Liver (tissue), 9 donors: ENCODE measurements around the gene EIF4G1. TPM values are rescaled to one million over a fixed set of nuclear protein-coding genes. Genes with fewer than 3 reads are reported as not detected.

Experiments used
- DNase-seq: peaks from one replicate; pipeline ENCODE4 v3.0.0-alpha.2; 2017; ENCODE audit warnings: low spot score
- H3K27ac ChIP-seq, 2 donors: one replicate each; pipeline ENCODE4 v1.7.0; 2013; ENCODE audit warnings: inconsistent platforms in 2 of 2, low read length in 2 of 2, control low read depth in 1 of 2, low read depth in 1 of 2, mild to moderate bottlenecking in 1 of 2
- H3K27me3 ChIP-seq, 4 donors: one replicate each; pipeline versions ENCODE4 v1.6.1 to v1.7.0; 2013; ENCODE audit warnings: low read length in 3 of 4, inconsistent platforms in 1 of 4, mild to moderate bottlenecking in 1 of 4, moderate library complexity in 1 of 4; ENCODE audit not compliant: control insufficient read depth in 4 of 4, insufficient read depth in 4 of 4
- H3K36me3 ChIP-seq, 4 donors: one replicate each; pipeline versions ENCODE4 v1.6.1 to v1.7.0; 2013; ENCODE audit warnings: low read length in 3 of 4, mild to moderate bottlenecking in 3 of 4, low read depth in 1 of 4, moderate library complexity in 1 of 4; ENCODE audit not compliant: control insufficient read depth in 4 of 4, insufficient read depth in 3 of 4
- H3K4me1 ChIP-seq, 4 donors: one replicate each; pipeline versions ENCODE4 v1.6.1 to v1.7.0; 2013; ENCODE audit warnings: low read length in 3 of 4, mild to moderate bottlenecking in 3 of 4, moderate library complexity in 1 of 4; ENCODE audit not compliant: control insufficient read depth in 4 of 4, insufficient read depth in 4 of 4
- H3K4me3 ChIP-seq, 3 donors: one replicate each; pipeline versions ENCODE4 v1.6.1 to v1.7.0; 2013; ENCODE audit warnings: low read length in 3 of 3, control low read depth in 1 of 3, low read depth in 1 of 3, mild to moderate bottlenecking in 1 of 3
- H3K9ac ChIP-seq, 2 donors: one replicate each; pipeline ENCODE4 v1.7.0; 2013; ENCODE audit warnings: low read length in 2 of 2, mild to moderate bottlenecking in 2 of 2, moderate library complexity in 2 of 2, control low read depth in 1 of 2, low read depth in 1 of 2
- H3K9me3 ChIP-seq, 4 donors: one replicate each; pipeline versions ENCODE4 v1.6.1 to v1.7.0; 2013; ENCODE audit warnings: low read length in 3 of 4; ENCODE audit not compliant: control insufficient read depth in 4 of 4
- EGR1 ChIP-seq, 2 donors: IDR thresholded peaks; 2 replicates each; pipeline ENCODE4 v1.6.1; 2016 to 2018; ENCODE audit warnings: antibody characterized with exemption in 2 of 2, low read depth in 2 of 2
- FOXA1 ChIP-seq: IDR thresholded peaks from 2 replicates; pipeline ENCODE4 v1.6.1; 2016; ENCODE audit warnings: antibody characterized with exemption
- FOXA2 ChIP-seq: IDR thresholded peaks from 2 replicates; pipeline ENCODE4 v1.6.1; 2016; ENCODE audit warnings: antibody characterized with exemption
- GABPA ChIP-seq, 2 donors: IDR thresholded peaks in 1 of 2; conservative IDR thresholded peaks in 1 of 2; 2 replicates each; pipeline ENCODE4 v1.6.1; 2016; ENCODE audit warnings: antibody characterized with exemption in 2 of 2, mild to moderate bottlenecking in 1 of 2, moderate library complexity in 1 of 2
- HNF4A ChIP-seq, 2 donors: conservative IDR thresholded peaks; 2 replicates each; pipeline ENCODE4 v1.6.1; 2016; ENCODE audit warnings: antibody characterized with exemption in 2 of 2, mild to moderate bottlenecking in 2 of 2
- HNF4G ChIP-seq: IDR thresholded peaks from 2 replicates; pipeline ENCODE4 v1.6.1; 2016; ENCODE audit warnings: antibody characterized with exemption
- JUND ChIP-seq, 2 donors: IDR thresholded peaks; 2 replicates each; pipeline ENCODE4 v1.6.1; 2016; ENCODE audit warnings: antibody characterized with exemption in 2 of 2
- NR2F2 ChIP-seq: IDR thresholded peaks from 2 replicates; pipeline ENCODE4 v1.6.1; 2016; ENCODE audit warnings: antibody characterized with exemption
- RAD21 ChIP-seq, 2 donors: IDR thresholded peaks; 2 replicates each; pipeline ENCODE4 v1.6.1; 2016; ENCODE audit warnings: antibody characterized with exemption in 2 of 2, mild to moderate bottlenecking in 2 of 2
- RXRA ChIP-seq, 2 donors: IDR thresholded peaks; 2 replicates each; pipeline ENCODE4 v1.6.1; 2017 to 2018; ENCODE audit warnings: antibody characterized with exemption in 2 of 2, mild to moderate bottlenecking in 1 of 2
- SP1 ChIP-seq: IDR thresholded peaks from 2 replicates; pipeline ENCODE4 v1.6.1; 2018; ENCODE audit warnings: antibody characterized with exemption, mild to moderate bottlenecking
- TAF1 ChIP-seq: conservative IDR thresholded peaks from 2 replicates; pipeline ENCODE4 v1.6.1; 2016; ENCODE audit warnings: antibody characterized with exemption, mild to moderate bottlenecking
- YY1 ChIP-seq: IDR thresholded peaks from 2 replicates; pipeline ENCODE4 v1.6.1; 2016; ENCODE audit warnings: antibody characterized with exemption, mild to moderate bottlenecking
- WGBS: extraction: QIAGEN DNeasy Blood & Tissue Kit; methylation state at CpG from one replicate; pipeline ENCODE4 v1.1.7; 2013; 5-methylcytosine and 5-hydroxymethylcytosine counted together
- polyA plus RNA-seq, 2 donors: library from polyadenylated mRNA; stranded (reverse) in 1 of 2; unstranded in 1 of 2; fragments of 200-250 nt in 1 of 2; fragments of >200 nt in 1 of 2; fragmentation: Nextera tagmentation in 1 of 2; extraction: Ambion mirVana in 1 of 2; gene quantifications; one replicate each; pipeline versions ENCODE4 v1.2.1 to v1.2.3, GENCODE V29; 2013 to 2015
- total RNA-seq, 2 donors: library from RNA; depleted of rRNA; stranded (reverse); fragments of >200 nt; gene quantifications; one replicate each; pipeline ENCODE4 v1.2.3, GENCODE V29; 2014
- TF ChIP-seq, protein P1 (sequence below): IDR thresholded peaks from 2 replicates; pipeline ENCODE4 v1.6.1; 2016; ENCODE audit warnings: antibody characterized with exemption
- TF ChIP-seq, protein P2 (sequence below): fragments of 150-350 bp; IDR thresholded peaks from 2 replicates; pipeline ENCODE4 v1.5.1; 2017; ENCODE audit warnings: improper control_type of control experiment, low read depth, low read length; ENCODE audit not compliant: missing input control
- TF ChIP-seq, protein P3 (sequence below): IDR thresholded peaks from 2 replicates; pipeline ENCODE4 v1.6.1; 2016; ENCODE audit warnings: antibody characterized with exemption
- TF ChIP-seq, protein P4 (sequence below): IDR thresholded peaks from 2 replicates; pipeline ENCODE4 v1.6.1; 2016; ENCODE audit warnings: antibody characterized with exemption, mild to moderate bottlenecking
- TF ChIP-seq, protein P5 (sequence below): IDR thresholded peaks from 2 replicates; pipeline ENCODE4 v1.6.1; 2016; ENCODE audit warnings: antibody characterized with exemption
- donor health status: healthy.
- donor health status: healthy.
- donor health status: healthy.
- donor health status: healthy.
- donor health status: healthy.

EIF4G1 gene
- total and polyA plus RNA-seq, 4 donors, result 140 to 329 (median 207) TPM

DNA sequence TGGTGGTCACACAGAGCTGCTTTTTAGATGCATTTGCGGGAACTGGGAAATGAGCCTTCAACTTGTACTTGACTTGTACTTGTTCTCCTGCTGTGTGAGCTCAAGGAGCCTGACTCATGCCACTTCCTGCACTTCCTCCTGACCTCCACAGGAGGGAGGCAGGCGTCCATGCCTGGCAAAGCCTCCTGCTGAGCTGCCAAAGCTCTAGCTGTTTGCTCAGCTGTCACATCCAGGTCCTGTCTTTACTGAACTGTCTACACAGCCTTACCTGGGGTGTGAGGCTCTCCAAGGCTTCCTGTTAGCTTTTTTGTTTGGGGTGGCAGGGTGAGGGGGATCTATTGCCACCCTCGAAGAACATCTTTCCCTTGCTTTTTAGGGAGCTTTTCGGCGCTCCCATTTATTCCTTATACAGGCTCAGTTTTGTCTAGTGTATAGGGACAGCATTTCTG lies 57.2 kb downstream of the EIF4G1 start:
- Histone ChIP-seq H3K36me3 (peaks cover 1 to 35% (median 27%) of the 10 kb centered on the region in 4 donors), H3K4me1 (peaks cover 0 to 21% (median 18%) of the 10 kb centered on the region in 4 donors), H3K4me3 (no peak overlapping the region), H3K9me3 (no peaks in the 10 kb centered on the region), H3K9ac (no peak overlapping the region), H3K27me3 (no peaks in the 10 kb centered on the region), H3K27ac (no peak overlapping the region)
- DNase-seq, result peak; percentile 66
- 37% methylated on average over 5 of the region's 5 CpGs for WGBS
- TF ChIP-seq HNF4A (conservative IDR thresholded peaks at IDR 0.05), result peak in 1 of 2 donors; percentile 13
- peak; percentile 73 for TF ChIP-seq FOXA1
- peak; percentile 100 for TF ChIP-seq RAD21 (IDR thresholded peaks at IDR 0.05)
- TF ChIP-seq JUND (IDR thresholded peaks at IDR 0.05), result no peak
- TF ChIP-seq GABPA (IDR thresholded peaks at IDR 0.05 in 1 of 2, conservative IDR thresholded peaks at IDR 0.05 in 1 of 2), result no peak
- no peak for TF ChIP-seq NR2F2
- TF ChIP-seq, protein P1, sequence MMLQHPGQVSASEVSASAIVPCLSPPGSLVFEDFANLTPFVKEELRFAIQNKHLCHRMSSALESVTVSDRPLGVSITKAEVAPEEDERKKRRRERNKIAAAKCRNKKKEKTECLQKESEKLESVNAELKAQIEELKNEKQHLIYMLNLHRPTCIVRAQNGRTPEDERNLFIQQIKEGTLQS, result no peak
- TF ChIP-seq, protein P2, sequence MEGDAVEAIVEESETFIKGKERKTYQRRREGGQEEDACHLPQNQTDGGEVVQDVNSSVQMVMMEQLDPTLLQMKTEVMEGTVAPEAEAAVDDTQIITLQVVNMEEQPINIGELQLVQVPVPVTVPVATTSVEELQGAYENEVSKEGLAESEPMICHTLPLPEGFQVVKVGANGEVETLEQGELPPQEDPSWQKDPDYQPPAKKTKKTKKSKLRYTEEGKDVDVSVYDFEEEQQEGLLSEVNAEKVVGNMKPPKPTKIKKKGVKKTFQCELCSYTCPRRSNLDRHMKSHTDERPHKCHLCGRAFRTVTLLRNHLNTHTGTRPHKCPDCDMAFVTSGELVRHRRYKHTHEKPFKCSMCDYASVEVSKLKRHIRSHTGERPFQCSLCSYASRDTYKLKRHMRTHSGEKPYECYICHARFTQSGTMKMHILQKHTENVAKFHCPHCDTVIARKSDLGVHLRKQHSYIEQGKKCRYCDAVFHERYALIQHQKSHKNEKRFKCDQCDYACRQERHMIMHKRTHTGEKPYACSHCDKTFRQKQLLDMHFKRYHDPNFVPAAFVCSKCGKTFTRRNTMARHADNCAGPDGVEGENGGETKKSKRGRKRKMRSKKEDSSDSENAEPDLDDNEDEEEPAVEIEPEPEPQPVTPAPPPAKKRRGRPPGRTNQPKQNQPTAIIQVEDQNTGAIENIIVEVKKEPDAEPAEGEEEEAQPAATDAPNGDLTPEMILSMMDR, result peak; percentile 97
- no peak for TF ChIP-seq EGR1 (IDR thresholded peaks at IDR 0.05; ENCODE audit: low read depth in 2 of 2)
- TF ChIP-seq, protein P3, sequence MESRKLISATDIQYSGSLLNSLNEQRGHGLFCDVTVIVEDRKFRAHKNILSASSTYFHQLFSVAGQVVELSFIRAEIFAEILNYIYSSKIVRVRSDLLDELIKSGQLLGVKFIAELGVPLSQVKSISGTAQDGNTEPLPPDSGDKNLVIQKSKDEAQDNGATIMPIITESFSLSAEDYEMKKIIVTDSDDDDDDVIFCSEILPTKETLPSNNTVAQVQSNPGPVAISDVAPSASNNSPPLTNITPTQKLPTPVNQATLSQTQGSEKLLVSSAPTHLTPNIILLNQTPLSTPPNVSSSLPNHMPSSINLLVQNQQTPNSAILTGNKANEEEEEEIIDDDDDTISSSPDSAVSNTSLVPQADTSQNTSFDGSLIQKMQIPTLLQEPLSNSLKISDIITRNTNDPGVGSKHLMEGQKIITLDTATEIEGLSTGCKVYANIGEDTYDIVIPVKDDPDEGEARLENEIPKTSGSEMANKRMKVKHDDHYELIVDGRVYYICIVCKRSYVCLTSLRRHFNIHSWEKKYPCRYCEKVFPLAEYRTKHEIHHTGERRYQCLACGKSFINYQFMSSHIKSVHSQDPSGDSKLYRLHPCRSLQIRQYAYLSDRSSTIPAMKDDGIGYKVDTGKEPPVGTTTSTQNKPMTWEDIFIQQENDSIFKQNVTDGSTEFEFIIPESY, result no peak
- no peak for TF ChIP-seq TAF1
- no peak for TF ChIP-seq YY1
- TF ChIP-seq, protein P4, sequence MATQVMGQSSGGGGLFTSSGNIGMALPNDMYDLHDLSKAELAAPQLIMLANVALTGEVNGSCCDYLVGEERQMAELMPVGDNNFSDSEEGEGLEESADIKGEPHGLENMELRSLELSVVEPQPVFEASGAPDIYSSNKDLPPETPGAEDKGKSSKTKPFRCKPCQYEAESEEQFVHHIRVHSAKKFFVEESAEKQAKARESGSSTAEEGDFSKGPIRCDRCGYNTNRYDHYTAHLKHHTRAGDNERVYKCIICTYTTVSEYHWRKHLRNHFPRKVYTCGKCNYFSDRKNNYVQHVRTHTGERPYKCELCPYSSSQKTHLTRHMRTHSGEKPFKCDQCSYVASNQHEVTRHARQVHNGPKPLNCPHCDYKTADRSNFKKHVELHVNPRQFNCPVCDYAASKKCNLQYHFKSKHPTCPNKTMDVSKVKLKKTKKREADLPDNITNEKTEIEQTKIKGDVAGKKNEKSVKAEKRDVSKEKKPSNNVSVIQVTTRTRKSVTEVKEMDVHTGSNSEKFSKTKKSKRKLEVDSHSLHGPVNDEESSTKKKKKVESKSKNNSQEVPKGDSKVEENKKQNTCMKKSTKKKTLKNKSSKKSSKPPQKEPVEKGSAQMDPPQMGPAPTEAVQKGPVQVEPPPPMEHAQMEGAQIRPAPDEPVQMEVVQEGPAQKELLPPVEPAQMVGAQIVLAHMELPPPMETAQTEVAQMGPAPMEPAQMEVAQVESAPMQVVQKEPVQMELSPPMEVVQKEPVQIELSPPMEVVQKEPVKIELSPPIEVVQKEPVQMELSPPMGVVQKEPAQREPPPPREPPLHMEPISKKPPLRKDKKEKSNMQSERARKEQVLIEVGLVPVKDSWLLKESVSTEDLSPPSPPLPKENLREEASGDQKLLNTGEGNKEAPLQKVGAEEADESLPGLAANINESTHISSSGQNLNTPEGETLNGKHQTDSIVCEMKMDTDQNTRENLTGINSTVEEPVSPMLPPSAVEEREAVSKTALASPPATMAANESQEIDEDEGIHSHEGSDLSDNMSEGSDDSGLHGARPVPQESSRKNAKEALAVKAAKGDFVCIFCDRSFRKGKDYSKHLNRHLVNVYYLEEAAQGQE, result no peak
- TF ChIP-seq SP1, result no peak
- peak in 1 of 2 donors; percentile 40 for TF ChIP-seq RXRA (IDR thresholded peaks at IDR 0.05)
- TF ChIP-seq, protein P5, sequence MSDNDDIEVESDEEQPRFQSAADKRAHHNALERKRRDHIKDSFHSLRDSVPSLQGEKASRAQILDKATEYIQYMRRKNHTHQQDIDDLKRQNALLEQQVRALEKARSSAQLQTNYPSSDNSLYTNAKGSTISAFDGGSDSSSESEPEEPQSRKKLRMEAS, result no peak
- peak; percentile 53 for TF ChIP-seq FOXA2
- TF ChIP-seq HNF4G, result no peak
